ENCODE data around the gene GRAMD4. TPM values are rescaled to one million over a fixed set of nuclear protein-coding genes. Genes with fewer than 3 reads are reported as not detected.
A peak's percentile ranks its signal among the peaks of the same experiment; 100 is the strongest.

The GRAMD4 gene
- polyA plus RNA-seq, 3 donors: 9.5 to 33.3 (median 12.6) TPM

GRCh38 chr22:46610356-46610755 lies 9.8 kb upstream of the GRAMD4 start:
- Histone ChIP-seq H3K9me3 (replicated peaks in 1 of 2; ENCODE audit: control insufficient read depth in 1 of 2, insufficient read depth in 1 of 2, low read length in 2 of 2) (no peaks in the 10 kb centered on the region), H3K36me3 (replicated peaks in 1 of 2; ENCODE audit: control insufficient read depth in 1 of 2, insufficient read depth in 2 of 2, low read length in 2 of 2) (no peaks in the 10 kb centered on the region), H3K27ac (ENCODE audit: low read depth in 1 of 2, low read length in 2 of 2) (peak overlapping the region in 1 of 2 donors; percentile 17), H3K9ac (ENCODE audit: insufficient read depth, low read length, poor library complexity, severe bottlenecking) (no peak overlapping the region), H3K4me1 (ENCODE audit: control insufficient read depth in 1 of 2, insufficient read depth in 2 of 2, low read length in 2 of 2) (peaks cover 52 to 65% of the 10 kb centered on the region in 2 donors), H3K4me2 (replicated peaks; ENCODE audit: extremely low read depth, low read length, poor library complexity, severe bottlenecking) (no peak overlapping the region), H4K20me1 (ENCODE audit: insufficient read depth, low read length) (peaks cover 36% of the 10 kb centered on the region), H2AFZ (ENCODE audit: insufficient read depth, low read depth, low read length, poor library complexity, severe bottlenecking) (no peak overlapping the region), H3K79me2 (ENCODE audit: insufficient read depth, low read length) (peaks cover 90% of the 10 kb centered on the region), H3K4me3 (replicated peaks in 1 of 3; ENCODE audit: low read depth in 2 of 3, low read length in 3 of 3) (no peak overlapping the region), H3K27me3 (ENCODE audit: control insufficient read depth in 2 of 2, insufficient read depth in 2 of 2, low read length in 2 of 2) (no peaks in the 10 kb centered on the region)
- no peaks in the 10 kb centered on the region for H3K9me3 Mint-ChIP-seq
- peak overlapping the region in 1 of 2 donors; percentile 42 for H3K4me3 Mint-ChIP-seq
- H3K4me1 Mint-ChIP-seq: peaks cover 60% of the 10 kb centered on the region
- TF ChIP-seq CTCF (IDR thresholded peaks at IDR 0.05): no peak
- H3K27me3 Mint-ChIP-seq (ENCODE audit: low read depth in 3 of 3): peaks cover 0 to 2% (median 1%) of the 10 kb centered on the region in 3 donors
- DNase-seq: peak in 1 of 3 donors; percentile 56
- intact Hi-C loops (cut with micrococcal nuclease): loop anchor here (5.0 kb wide), 1 partner anchor 33 kb away; no protein-coding TSS in a partner anchor
- H3K36me3 Mint-ChIP-seq: peaks cover 0 to 6% of the 10 kb centered on the region in 2 donors
- 36% methylated on average over 10 of the region's 12 CpGs for WGBS (ENCODE audit: insufficient coverage)
- peak overlapping the region in 2 of 7 donors; percentile 36 to 81 for H3K27ac Mint-ChIP-seq

- H3K9me3 ChIP-seq (replicated peaks in 1 of 2; ENCODE audit: control insufficient read depth in 1 of 2, insufficient read depth in 1 of 2, low read length in 2 of 2): no peaks in the 10 kb centered on the region
- Mint-ChIP-seq H3K4me3 (no peak overlapping the region), H3K27me3 (ENCODE audit: low read depth in 3 of 3) (peaks cover 0 to 2% (median 1%) of the 10 kb centered on the region in 3 donors), H3K9me3 (no peaks in the 10 kb centered on the region), H3K27ac (no peak overlapping the region), H3K4me1 (peaks cover 59% of the 10 kb centered on the region), H3K36me3 (peaks cover 0 to 6% of the 10 kb centered on the region in 2 donors)
- intact Hi-C loops (cut with micrococcal nuclease): loop anchor here (5.0 kb wide), 1 partner anchor 34 kb away; no protein-coding TSS in a partner anchor
- H3K4me2 ChIP-seq (replicated peaks; ENCODE audit: extremely low read depth, low read length, poor library complexity, severe bottlenecking): no peak overlapping the region
- H3K9ac ChIP-seq (ENCODE audit: insufficient read depth, low read length, poor library complexity, severe bottlenecking): no peak overlapping the region
- no peak for DNase-seq
- H3K27ac ChIP-seq (ENCODE audit: low read depth in 1 of 2, low read length in 2 of 2): no peak overlapping the region
- TF ChIP-seq CTCF (IDR thresholded peaks at IDR 0.05): no peak
- 100% methylated on average over 1 of the region's 7 CpGs for WGBS (ENCODE audit: insufficient coverage)
- H3K79me2 ChIP-seq (ENCODE audit: insufficient read depth, low read length): peaks cover 85% of the 10 kb centered on the region
- H4K20me1 ChIP-seq (ENCODE audit: insufficient read depth, low read length): peaks cover 36% of the 10 kb centered on the region
- no peak overlapping the region for H3K4me3 ChIP-seq (replicated peaks in 1 of 3; ENCODE audit: low read depth in 2 of 3, low read length in 3 of 3)
- no peaks in the 10 kb centered on the region for H3K27me3 ChIP-seq (ENCODE audit: control insufficient read depth in 2 of 2, insufficient read depth in 2 of 2, low read length in 2 of 2)
- H3K4me1 ChIP-seq (ENCODE audit: control insufficient read depth in 1 of 2, insufficient read depth in 2 of 2, low read length in 2 of 2): peaks cover 56 to 65% of the 10 kb centered on the region in 2 donors
- H3K36me3 ChIP-seq (replicated peaks in 1 of 2; ENCODE audit: control insufficient read depth in 1 of 2, insufficient read depth in 2 of 2, low read length in 2 of 2): no peaks in the 10 kb centered on the region
- H2AFZ ChIP-seq (ENCODE audit: insufficient read depth, low read depth, low read length, poor library complexity, severe bottlenecking): no peak overlapping the region
Observed at GRCh38 chr22:46611189-46611588, 9.0 kb upstream of the GRAMD4 start.

All from CD14-positive monocyte (primary cell).